Naive thymus-derived CD4-positive, alpha-beta T cell (primary cell): ENCODE data around the gene DUOXA2. TPM values are rescaled to one million over a fixed set of nuclear protein-coding genes. Genes with fewer than 3 reads are reported as not detected.

Experiments used
- ATAC-seq: fragments of 150-1000 bp; cut with Tn5 transposase; 2 replicates; pipeline ENCODE4 v1.10.0; 2021; ENCODE audit warnings: mild to moderate bottlenecking, moderate library complexity
- CTCF ChIA-PET: fragments of 350-600 bp; sonication (Branson Sonifier 250); formaldehyde crosslinking; loops from one replicate; lab custom pipeline; 2021; ENCODE audit warnings: antibody characterized with exemption; lab: Charles Lee
- POLR2A ChIA-PET: fragments of 350-600 bp; sonication (Branson Sonifier 250); formaldehyde crosslinking; loops from one replicate; lab custom pipeline; 2021; ENCODE audit warnings: antibody characterized with exemption, inconsistent platforms; lab: Charles Lee
- DNase-seq, 9 donors: peaks; one replicate each; pipeline versions ENCODE4 v3.0.0 to v3.0.0-alpha.2; 2020 to 2022; ENCODE audit warnings: mixed read lengths in 1 of 9
- H3K27ac ChIP-seq: one replicate; pipeline ENCODE4 v1.7.0; 2013; ENCODE audit warnings: mild to moderate bottlenecking, low read depth, low read length, moderate library complexity
- H3K27me3 ChIP-seq, 2 donors: one replicate each; pipeline ENCODE4 v1.7.0; 2013; ENCODE audit warnings: low read length in 2 of 2, mild to moderate bottlenecking in 2 of 2, moderate library complexity in 2 of 2; ENCODE audit not compliant: control insufficient read depth in 2 of 2, insufficient read depth in 2 of 2
- H3K36me3 ChIP-seq, 3 experiments: 1 replicate in 2 of 3; 2 replicates in 1 of 3; pipeline ENCODE4 v1.7.0; 2013; ENCODE audit warnings: low read length in 3 of 3, mild to moderate bottlenecking in 3 of 3, moderate library complexity in 1 of 3; ENCODE audit not compliant: insufficient read depth in 3 of 3, control insufficient read depth in 2 of 3
- H3K4me1 ChIP-seq, 2 donors: one replicate each; pipeline ENCODE4 v1.7.0; 2013; ENCODE audit warnings: low read length in 2 of 2, mild to moderate bottlenecking in 2 of 2, moderate library complexity in 1 of 2; ENCODE audit not compliant: control insufficient read depth in 2 of 2, insufficient read depth in 2 of 2
- H3K4me3 ChIP-seq: 2 replicates; pipeline ENCODE4 v1.7.0; 2013; ENCODE audit warnings: mild to moderate bottlenecking, low read length
- H3K9me3 ChIP-seq, 3 experiments: 1 replicate in 2 of 3; 2 replicates in 1 of 3; pipeline ENCODE4 v1.7.0; 2013; ENCODE audit warnings: low read length in 3 of 3; ENCODE audit not compliant: control insufficient read depth in 2 of 3
- H3K27ac Mint-ChIP-seq, 9 donors: one replicate each; pipeline ENCODE4 v1.8.0; 2020 to 2022; ENCODE audit warnings: mixed read lengths in 9 of 9, mild to moderate bottlenecking in 8 of 9, moderate library complexity in 5 of 9, inconsistent platforms in 2 of 9
- H3K27me3 Mint-ChIP-seq, 5 donors: one replicate each; pipeline ENCODE4 v1.8.0; 2021 to 2022; ENCODE audit warnings: mixed read lengths in 5 of 5, mild to moderate bottlenecking in 1 of 5
- H3K36me3 Mint-ChIP-seq, 5 donors: one replicate each; pipeline ENCODE4 v1.8.0; 2020 to 2022; ENCODE audit warnings: mixed read lengths in 5 of 5, mild to moderate bottlenecking in 3 of 5, inconsistent platforms in 1 of 5
- H3K4me1 Mint-ChIP-seq, 7 donors: one replicate each; pipeline ENCODE4 v1.8.0; 2020 to 2022; ENCODE audit warnings: mixed read lengths in 7 of 7, mild to moderate bottlenecking in 3 of 7, inconsistent platforms in 1 of 7
- H3K4me3 Mint-ChIP-seq, 10 donors: one replicate each; pipeline ENCODE4 v1.8.0; 2020 to 2022; ENCODE audit warnings: mild to moderate bottlenecking in 10 of 10, mixed read lengths in 10 of 10, moderate library complexity in 6 of 10, inconsistent platforms in 2 of 10
- H3K9me3 Mint-ChIP-seq, 11 donors: one replicate each; pipeline ENCODE4 v1.8.0; 2020 to 2022; ENCODE audit warnings: mixed read lengths in 11 of 11, mild to moderate bottlenecking in 4 of 11, inconsistent platforms in 1 of 11, moderate library complexity in 1 of 11
- intact Hi-C, 2 donors: fragments of 100-400 bp; cut with micrococcal nuclease; formaldehyde crosslinking; loops; one replicate each; pipeline ENCODE4 v1.15.1; 2023
- polyA plus RNA-seq, 2 donors: library from polyadenylated mRNA; unstranded; fragments of 300-500 nt; fragmentation: Illumina TruSeq; gene quantifications; one replicate each; pipeline ENCODE4 v1.2.3, GENCODE V29; 2021
- total RNA-seq, 6 experiments: library from RNA in 5 of 6; stranded (reverse) in 5 of 6; gene quantifications; 1 replicate in 5 of 6; 2 replicates in 1 of 6; pipeline ENCODE4 v1.2.3 and lab custom pipeline; 2021 to 2026

The DUOXA2 gene
- total and polyA plus RNA-seq, 7 experiments from 2014 or later, result not detected

GRCh38 chr15:45164914-45165313, 50.8 kb downstream of the DUOXA2 start:
- H3K9me3 ChIP-seq, result no peaks in the 10 kb centered on the region
- no peak overlapping the region for H3K27ac ChIP-seq
- Mint-ChIP-seq H3K9me3 (peaks cover 0 to 2% (median 0%) of the 10 kb centered on the region in 11 donors), H3K27me3 (no peaks in the 10 kb centered on the region), H3K27ac (peak overlapping the region; percentile 51 to 91 (median 72)), H3K4me3 (peak overlapping the region; percentile 19 to 87 (median 70)), H3K36me3 (peaks cover 0 to 9% (median 0%) of the 10 kb centered on the region in 5 donors), H3K4me1 (peaks cover 10 to 31% (median 18%) of the 10 kb centered on the region in 7 donors)
- no peaks in the 10 kb centered on the region for H3K27me3 ChIP-seq
- no peaks in the 10 kb centered on the region for H3K36me3 ChIP-seq
- ATAC-seq, result no peak
- ChIA-PET POLR2A (interaction anchor here (1.5 to 7.3 kb wide), 3 partner anchors 35 to 237 kb away, joined by 3 to 77 read pairs (median 17); a partner anchor contains a TSS), CTCF (interaction anchor here (1.1 to 4.5 kb wide), 6 partner anchors 15 to 238 kb away, joined by 3 to 36 read pairs (median 12); a partner anchor contains a TSS)
- DNase-seq, result no peak
- no peak overlapping the region for H3K4me3 ChIP-seq
- intact Hi-C loops, result no loop called here
- peaks cover 10 to 13% of the 10 kb centered on the region in 2 donors for H3K4me1 ChIP-seq

- intact Hi-C loops, result no loop called here
- H3K27ac Mint-ChIP-seq, result peak overlapping the region; percentile 70 to 91 (median 86)
- H3K9me3 ChIP-seq, result no peaks in the 10 kb centered on the region
- H3K27ac ChIP-seq, result peak overlapping the region; percentile 95
- peaks cover 0 to 3% (median 0%) of the 10 kb centered on the region in 5 donors for H3K36me3 Mint-ChIP-seq
- DNase-seq (no peak), ATAC-seq (no peak)
- peak overlapping the region; percentile 66 to 87 (median 74) for H3K4me3 Mint-ChIP-seq
- no peaks in the 10 kb centered on the region for H3K27me3 ChIP-seq
- H3K4me1 Mint-ChIP-seq, result peaks cover 4 to 31% (median 18%) of the 10 kb centered on the region in 7 donors
- ChIA-PET CTCF (interaction anchor here (2.7 to 4.5 kb wide), 2 partner anchors 14 to 234 kb away, joined by 15 to 36 read pairs; no protein-coding TSS in a partner anchor), POLR2A (interaction anchor here (0.9 to 7.3 kb wide), 5 partner anchors 24 to 367 kb away, joined by 3 to 77 read pairs (median 4); a partner anchor contains a TSS)
- no peaks in the 10 kb centered on the region for H3K27me3 Mint-ChIP-seq
- no peaks in the 10 kb centered on the region for H3K36me3 ChIP-seq
- peaks cover 0 to 2% (median 0%) of the 10 kb centered on the region in 11 donors for H3K9me3 Mint-ChIP-seq
- H3K4me1 ChIP-seq, result peaks cover 10 to 13% of the 10 kb centered on the region in 2 donors
- no peak overlapping the region for H3K4me3 ChIP-seq
Measured at GRCh38 chr15:45165536-45165935, 51.4 kb downstream of the DUOXA2 start.

GRCh38 chr15:45166834-45167630, 52.9 kb downstream of the DUOXA2 start:
- intact Hi-C loops, result loop anchor here (1.0 to 2.0 kb wide), 9 partner anchors 21 to 420 kb away; partner anchors contain the start of gene BLOC1S6 (in 1 of the 2)
- Histone ChIP-seq H3K4me1 (peaks cover 10 to 13% of the 10 kb centered on the region in 2 donors), H3K4me3 (peak overlapping the region; percentile 70), H3K27ac (peak overlapping the region; percentile 95), H3K9me3 (no peaks in the 10 kb centered on the region), H3K36me3 (no peaks in the 10 kb centered on the region), H3K27me3 (no peaks in the 10 kb centered on the region)
- H3K4me3 Mint-ChIP-seq, result peak overlapping the region; percentile 62 to 86 (median 74)
- H3K9me3 Mint-ChIP-seq, result peaks cover 0 to 1% (median 0%) of the 10 kb centered on the region in 11 donors
- no peaks in the 10 kb centered on the region for H3K36me3 Mint-ChIP-seq
- ChIA-PET CTCF (interaction anchor here (0.8 to 1.7 kb wide), 9 partner anchors 9 to 235 kb away, joined by 3 to 9 read pairs (median 4); a partner anchor contains a TSS), POLR2A (interaction anchor here (0.6 to 7.3 kb wide), 10 partner anchors 14 to 420 kb away, joined by 3 to 77 read pairs (median 4); partner anchors contain the start of gene BLOC1S6)
- H3K27ac Mint-ChIP-seq, result peak overlapping the region; percentile 62 to 92 (median 83)
- DNase-seq, result peak; percentile 58 to 82 (median 78)
- peaks cover 0 to 31% (median 18%) of the 10 kb centered on the region in 7 donors for H3K4me1 Mint-ChIP-seq
- peak; percentile 95 for ATAC-seq
- H3K27me3 Mint-ChIP-seq, result no peaks in the 10 kb centered on the region

- CTCF ChIA-PET, result interaction anchor here (0.8 to 1.7 kb wide), 11 partner anchors 9 to 235 kb away, joined by 3 to 9 read pairs (median 4); a partner anchor contains a TSS
- Mint-ChIP-seq H3K4me3 (peak overlapping the region; percentile 62 to 86 (median 74)), H3K36me3 (no peaks in the 10 kb centered on the region), H3K27me3 (no peaks in the 10 kb centered on the region), H3K27ac (peak overlapping the region; percentile 62 to 92 (median 83)), H3K9me3 (no peaks in the 10 kb centered on the region), H3K4me1 (peaks cover 0 to 30% (median 18%) of the 10 kb centered on the region in 7 donors)
- Histone ChIP-seq H3K4me3 (peak overlapping the region; percentile 70), H3K27ac (peak overlapping the region; percentile 95), H3K4me1 (peaks cover 10 to 13% of the 10 kb centered on the region in 2 donors), H3K9me3 (no peaks in the 10 kb centered on the region), H3K27me3 (no peaks in the 10 kb centered on the region), H3K36me3 (no peaks in the 10 kb centered on the region)
- intact Hi-C loops, result loop anchor here (1.0 to 2.0 kb wide), 9 partner anchors 21 to 420 kb away; partner anchors contain the start of gene BLOC1S6 (in 1 of the 2)
- no peak for DNase-seq
- POLR2A ChIA-PET, result interaction anchor here (0.6 to 7.3 kb wide), 11 partner anchors 13 to 419 kb away, joined by 3 to 77 read pairs (median 3); partner anchors contain the start of gene BLOC1S6
- no peak for ATAC-seq
Measured at GRCh38 chr15:45167631-45168205, 53.6 kb downstream of the DUOXA2 start.

Other genes starting within 250 kb of the DUOXA2 start
- not detected for gene TERB2, start 157.6 kb upstream of the DUOXA2 start, total RNA-seq
- not detected for gene TERB2, start 157.6 kb upstream of the DUOXA2 start, polyA plus RNA-seq
- gene SORD, start 91.1 kb upstream of the DUOXA2 start, total RNA-seq, result 1 to 10 TPM; 2.7 to 7.8 (median 6.4) TPM
- gene SORD, start 91.1 kb upstream of the DUOXA2 start, polyA plus RNA-seq, result 1 to 10 TPM; 6.5 to 7.1 TPM
- under 1 TPM in 1 of 5 experiments, not detected in 4; 0.49 TPM for gene DUOX2, start 154 bp upstream of the DUOXA2 start, total RNA-seq
- gene DUOX2, start 154 bp upstream of the DUOXA2 start, polyA plus RNA-seq, result not detected
- gene DUOXA1, start 15.6 kb downstream of the DUOXA2 start, total RNA-seq, result under 1 TPM in 2 of 5 experiments, not detected in 3; 0.49 to 0.51 TPM
- under 1 TPM in 1 of 2 donors, not detected in 1; 0.22 TPM for gene DUOXA1, start 15.6 kb downstream of the DUOXA2 start, polyA plus RNA-seq
- gene DUOX1, start 15.7 kb downstream of the DUOXA2 start, total RNA-seq, result under 1 TPM in 2 of 5 experiments, not detected in 3; 0.05 to 0.34 TPM
- 1 to 10 TPM; 1.2 to 2.0 TPM for gene DUOX1, start 15.7 kb downstream of the DUOXA2 start, polyA plus RNA-seq
- 1 to 10 TPM; 3.5 to 8.7 (median 6.2) TPM for gene SHF, start 73.6 kb downstream of the DUOXA2 start, total RNA-seq
- 1 to 10 TPM; 2.5 to 3.0 TPM for gene SHF, start 73.6 kb downstream of the DUOXA2 start, polyA plus RNA-seq
- gene SLC28A2, start 137.9 kb downstream of the DUOXA2 start, total RNA-seq, result not detected
- gene SLC28A2, start 137.9 kb downstream of the DUOXA2 start, polyA plus RNA-seq, result not detected